Brain microvascular endothelial cell (primary cell): Measurements from ENCODE around the gene CDC14A.
A peak's percentile ranks its signal among the peaks of the same experiment; 100 is the strongest.

Experiments
- DNase-seq: peaks from one replicate; pipeline ENCODE4 v3.0.0-alpha.2; 2020
- H3K27ac ChIP-seq: fragments of 250-450 bp; sonication (Bioruptor Pico); 2 replicates; pipeline ENCODE4 v1.5.1; 2020; ENCODE audit warnings: mild to moderate bottlenecking, moderate library complexity
- H3K27me3 ChIP-seq: fragments of 250-450 bp; sonication (Bioruptor Pico); replicated peaks from 2 replicates; pipeline ENCODE4 v1.5.1; 2020; ENCODE audit warnings: mild to moderate bottlenecking
- H3K36me3 ChIP-seq: fragments of 250-450 bp; sonication (Bioruptor Pico); replicated peaks from 2 replicates; pipeline ENCODE4 v1.5.1; 2020; ENCODE audit warnings: mild to moderate bottlenecking
- H3K4me3 ChIP-seq: 2 replicates; pipeline ENCODE4 v1.5.1; 2011; ENCODE audit warnings: low read depth, mild to moderate bottlenecking, control low read depth, low read length, moderate library complexity
- CTCF ChIP-seq: IDR thresholded peaks from 2 replicates; pipeline ENCODE4 v1.5.1; 2011; ENCODE audit warnings: low read depth, mild to moderate bottlenecking, moderate library complexity, low read length, control low read depth, inconsistent platforms; ENCODE audit errors: missing control alignments
- in situ Hi-C: cut with HindIII; loops from 2 replicates; pipeline ENCODE4 v1.10.0; 2017; ENCODE audit warnings: low sequenced_read_pairs, low pct_ligation_motif_present

The CDC14A gene

DNA sequence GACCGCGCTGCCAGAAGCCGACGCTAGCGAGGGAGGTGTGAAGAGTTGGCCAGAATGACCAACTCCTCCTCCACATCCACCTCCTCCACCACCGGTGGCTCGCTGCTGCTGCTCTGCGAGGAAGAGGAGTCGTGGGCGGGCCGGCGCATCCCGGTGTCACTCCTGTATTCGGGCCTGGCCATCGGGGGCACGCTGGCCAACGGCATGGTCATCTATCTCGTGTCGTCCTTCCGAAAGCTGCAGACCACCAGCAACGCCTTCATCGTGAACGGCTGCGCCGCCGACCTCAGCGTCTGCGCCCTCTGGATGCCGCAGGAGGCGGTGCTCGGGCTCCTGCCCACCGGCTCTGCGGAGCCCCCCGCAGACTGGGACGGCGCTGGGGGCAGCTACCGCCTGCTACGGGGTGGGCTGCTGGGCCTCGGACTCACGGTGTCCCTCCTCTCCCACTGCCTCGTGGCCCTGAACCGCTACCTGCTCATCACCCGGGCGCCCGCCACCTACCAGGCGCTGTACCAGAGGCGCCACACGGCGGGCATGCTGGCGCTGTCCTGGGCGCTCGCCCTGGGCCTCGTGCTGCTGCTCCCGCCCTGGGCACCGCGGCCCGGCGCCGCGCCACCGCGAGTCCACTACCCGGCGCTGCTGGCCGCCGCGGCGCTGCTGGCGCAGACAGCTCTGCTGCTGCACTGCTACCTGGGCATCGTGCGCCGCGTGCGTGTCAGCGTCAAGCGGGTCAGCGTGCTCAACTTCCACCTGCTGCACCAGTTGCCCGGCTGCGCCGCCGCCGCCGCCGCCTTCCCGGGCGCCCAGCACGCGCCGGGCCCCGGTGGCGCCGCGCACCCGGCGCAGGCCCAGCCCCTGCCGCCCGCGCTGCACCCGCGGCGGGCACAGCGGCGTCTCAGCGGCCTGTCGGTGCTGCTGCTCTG is 186.9 kb downstream of the CDC14A start:
- DNase-seq: no peak
- in situ Hi-C loops: no loop called here
- H3K4me3 ChIP-seq: peak overlapping the region; percentile 48
- H3K27ac ChIP-seq: no peak overlapping the region
- H3K27me3 ChIP-seq: no peaks in the 10 kb centered on the region
- no peaks in the 10 kb centered on the region for H3K36me3 ChIP-seq
- peak; percentile 44 for TF ChIP-seq CTCF

GRCh38 chr1:100539836-100540536 is 187.7 kb downstream of the CDC14A start:
- Histone ChIP-seq H3K27ac (no peak overlapping the region), H3K4me3 (peak overlapping the region; percentile 48), H3K36me3 (no peaks in the 10 kb centered on the region), H3K27me3 (no peaks in the 10 kb centered on the region)
- no peak for TF ChIP-seq CTCF
- in situ Hi-C loops: no loop called here
- no peak for DNase-seq

- Histone ChIP-seq H3K36me3 (no peaks in the 10 kb centered on the region), H3K27me3 (no peaks in the 10 kb centered on the region), H3K27ac (no peak overlapping the region), H3K4me3 (no peak overlapping the region)
- no peak for TF ChIP-seq CTCF
- in situ Hi-C loops: no loop called here
- no peak for DNase-seq
Observed at GRCh38 chr1:100542285-100542684, 190.0 kb downstream of the CDC14A start.

- no peak overlapping the region for H3K4me3 ChIP-seq
- H3K36me3 ChIP-seq: no peaks in the 10 kb centered on the region
- peak; percentile 42 for TF ChIP-seq CTCF
- no peaks in the 10 kb centered on the region for H3K27me3 ChIP-seq
- H3K27ac ChIP-seq: no peak overlapping the region
- DNase-seq: no peak
- in situ Hi-C loops: no loop called here
Observed at GRCh38 chr1:100543640-100544039, 191.3 kb downstream of the CDC14A start.

DNA sequence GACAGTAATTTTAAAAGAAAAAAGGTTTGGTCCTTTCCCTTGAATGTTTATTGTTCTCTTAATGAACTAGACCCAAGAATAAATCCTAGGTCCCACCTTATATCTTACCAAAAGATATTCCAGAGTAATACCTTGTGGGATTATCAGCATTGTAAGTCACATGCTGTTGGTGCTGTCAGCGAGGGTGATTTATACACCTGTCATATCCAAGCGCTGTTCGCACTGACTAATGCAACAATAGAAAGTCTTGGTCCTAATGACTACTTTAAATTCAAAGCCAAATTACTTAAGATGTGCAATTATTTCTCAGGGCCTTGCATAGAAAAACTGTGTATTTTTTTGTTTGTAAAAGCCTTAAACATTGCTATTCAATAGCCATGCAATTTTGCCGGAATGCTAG is 192.5 kb downstream of the CDC14A start:
- H3K4me3 ChIP-seq: no peak overlapping the region
- no peak for DNase-seq
- H3K27ac ChIP-seq: no peak overlapping the region
- in situ Hi-C loops: no loop called here
- no peaks in the 10 kb centered on the region for H3K36me3 ChIP-seq
- no peak for TF ChIP-seq CTCF
- no peaks in the 10 kb centered on the region for H3K27me3 ChIP-seq
